ENCODE results near the gene MAST4. TPM values are rescaled to one million over a fixed set of nuclear protein-coding genes. Genes with fewer than 3 reads are reported as not detected.

The MAST4 gene
- polyA plus RNA-seq, 2 of the 4 experiments (the other 2 are of a cell fraction), result 1.2 to 5.8 TPM

- no peak for TF ChIP-seq ATOH8 (CRISPR knock-in tag; IDR thresholded peaks at IDR 0.05; ENCODE audit: low read depth)
- no peak for TF ChIP-seq TP53 (CRISPR knock-in tag; IDR thresholded peaks at IDR 0.05)
Observed at GRCh38 chr5:66909364-66909763, 313.2 kb downstream of the MAST4 start (continued).

- no peak for ATAC-seq
- Histone ChIP-seq H3K27ac (no peak overlapping the region), H3K4me1 (no peaks in the 10 kb centered on the region), H3K9me3 (no peaks in the 10 kb centered on the region), H3K4me3 (no peak overlapping the region), H3K4me2 (no peak overlapping the region)
- ChIA-PET POLR2A (no interaction called here), CTCF (interaction anchor here (1.1 to 1.3 kb wide), 2 partner anchors 11 to 99 kb away, joined by 3 read pairs; no protein-coding TSS in a partner anchor)
- TF ChIP-seq CTCF (IDR thresholded peaks at IDR 0.05), result no peak
- no peak for TF ChIP-seq MAX (IDR thresholded peaks at IDR 0.05)
- TF ChIP-seq CHD4 (IDR thresholded peaks at IDR 0.05; ENCODE audit: borderline replicate concordance), result no peak
- no peak for TF ChIP-seq RFX5 (IDR thresholded peaks at IDR 0.05)
- TF ChIP-seq KDM5A (IDR thresholded peaks at IDR 0.05), result no peak
- TF ChIP-seq EHF (CRISPR knock-in tag; IDR thresholded peaks at IDR 0.05), result no peak
- TF ChIP-seq GATA3 (IDR thresholded peaks at IDR 0.05; ENCODE audit: borderline replicate concordance), result no peak
- no peak for TF ChIP-seq EP300 (IDR thresholded peaks at IDR 0.05)
- no peak for TF ChIP-seq KDM1A (IDR thresholded peaks at IDR 0.05; ENCODE audit: low read depth)
- TF ChIP-seq, protein P1, sequence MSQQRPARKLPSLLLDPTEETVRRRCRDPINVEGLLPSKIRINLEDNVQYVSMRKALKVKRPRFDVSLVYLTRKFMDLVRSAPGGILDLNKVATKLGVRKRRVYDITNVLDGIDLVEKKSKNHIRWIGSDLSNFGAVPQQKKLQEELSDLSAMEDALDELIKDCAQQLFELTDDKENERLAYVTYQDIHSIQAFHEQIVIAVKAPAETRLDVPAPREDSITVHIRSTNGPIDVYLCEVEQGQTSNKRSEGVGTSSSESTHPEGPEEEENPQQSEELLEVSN (IDR thresholded peaks at IDR 0.05; ENCODE audit: borderline replicate concordance, low read depth), result no peak
- TF ChIP-seq PHF8 (IDR thresholded peaks at IDR 0.05; ENCODE audit: borderline replicate concordance, low read depth), result no peak
- no peak for TF ChIP-seq TFCP2L1 (CRISPR knock-in tag; IDR thresholded peaks at IDR 0.05)
- TF ChIP-seq NPAS2 (CRISPR knock-in tag; IDR thresholded peaks at IDR 0.05; ENCODE audit: borderline replicate concordance), result no peak
- TF ChIP-seq HEYL (CRISPR knock-in tag; IDR thresholded peaks at IDR 0.05), result no peak
- no peak for TF ChIP-seq FOXS1 (CRISPR knock-in tag; IDR thresholded peaks at IDR 0.05)
- no peak for TF ChIP-seq FOSB (CRISPR knock-in tag; IDR thresholded peaks at IDR 0.05)
- no peak for TF ChIP-seq RAD21 (conservative IDR thresholded peaks at IDR 0.05 in 1 of 2, IDR thresholded peaks at IDR 0.05 in 1 of 2)
- no peak for TF ChIP-seq PBX3 (IDR thresholded peaks at IDR 0.05)
- no peak for DNase-seq (ENCODE audit: low read depth in 1 of 2, low spot score in 1 of 2)
- no peak for FAIRE-seq
Observed at GRCh38 chr5:66912787-66913186, 316.6 kb downstream of the MAST4 start.

- FAIRE-seq (no peak), ATAC-seq (no peak), DNase-seq (ENCODE audit: low read depth in 1 of 2, low spot score in 1 of 2) (no peak)
- Histone ChIP-seq H3K4me3 (no peak overlapping the region), H3K9me3 (no peaks in the 10 kb centered on the region), H3K27ac (no peak overlapping the region), H3K4me1 (no peaks in the 10 kb centered on the region), H3K4me2 (no peak overlapping the region)
- no peak for TF ChIP-seq CTCF (IDR thresholded peaks at IDR 0.05)
- no peak for TF ChIP-seq CEBPB (IDR thresholded peaks at IDR 0.05)
- TF ChIP-seq, protein P2, sequence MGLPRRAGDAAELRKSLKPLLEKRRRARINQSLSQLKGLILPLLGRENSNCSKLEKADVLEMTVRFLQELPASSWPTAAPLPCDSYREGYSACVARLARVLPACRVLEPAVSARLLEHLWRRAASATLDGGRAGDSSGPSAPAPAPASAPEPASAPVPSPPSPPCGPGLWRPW (IDR thresholded peaks at IDR 0.05), result no peak
- no peak for TF ChIP-seq MAFK (IDR thresholded peaks at IDR 0.05; ENCODE audit: partially characterized antibody)
- ChIA-PET CTCF (interaction anchor here (0.6 kb wide), 1 partner anchor 129 kb away, joined by 3 read pairs; no protein-coding TSS in a partner anchor), POLR2A (no interaction called here)
- WGBS (ENCODE audit: missing lambda C conversion rate), result 78% methylated on average over 7 of the region's 7 CpGs
Observed at GRCh38 chr5:66915531-66915930, 319.3 kb downstream of the MAST4 start.

Data from A549 (cell line).